Activated naive CD4-positive, alpha-beta T cell (primary cell): Measurements from ENCODE around the gene SNORC.

ENCODE experiments used
- DNase-seq, 4 experiments: peaks; one replicate each; lab custom pipeline; 2025; lab: John Stamatoyannopoulos, UW

SNORC gene

GRCh38 chr2:232869138-232870017 lies 686 bp upstream of the SNORC start:
- DNase-seq: no peak

DNA sequence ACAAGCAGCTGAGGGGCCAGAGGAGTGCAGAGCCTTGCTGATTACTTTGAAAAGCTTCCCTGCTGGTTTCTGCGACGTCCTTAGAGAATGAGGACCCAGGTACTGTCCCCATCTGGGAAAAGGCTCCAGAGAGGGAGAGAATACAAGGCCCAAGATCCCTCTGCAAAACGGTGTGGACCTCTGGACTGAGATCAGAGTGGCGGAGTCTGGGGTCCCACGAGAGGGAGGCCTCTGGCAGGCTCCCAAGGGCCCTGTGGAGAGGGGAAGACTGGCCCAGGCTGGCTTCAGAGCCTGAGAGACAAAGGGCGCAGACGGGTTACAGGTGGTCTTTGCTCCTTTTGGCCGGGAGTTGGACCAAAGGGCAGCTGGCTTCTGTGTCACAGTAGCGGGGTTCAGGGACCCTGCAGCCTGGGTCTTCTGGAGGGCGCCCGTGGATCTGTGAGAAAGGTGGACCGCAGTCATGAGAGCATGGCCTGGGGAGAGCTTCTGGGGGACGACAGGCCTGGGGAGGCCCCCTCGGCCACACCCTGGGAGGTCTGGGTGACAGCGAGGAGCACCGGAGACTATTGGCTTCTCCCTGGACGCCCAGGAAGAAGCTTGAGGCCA lies 805 bp downstream of the SNORC start:
- DNase-seq: no peak

DNA sequence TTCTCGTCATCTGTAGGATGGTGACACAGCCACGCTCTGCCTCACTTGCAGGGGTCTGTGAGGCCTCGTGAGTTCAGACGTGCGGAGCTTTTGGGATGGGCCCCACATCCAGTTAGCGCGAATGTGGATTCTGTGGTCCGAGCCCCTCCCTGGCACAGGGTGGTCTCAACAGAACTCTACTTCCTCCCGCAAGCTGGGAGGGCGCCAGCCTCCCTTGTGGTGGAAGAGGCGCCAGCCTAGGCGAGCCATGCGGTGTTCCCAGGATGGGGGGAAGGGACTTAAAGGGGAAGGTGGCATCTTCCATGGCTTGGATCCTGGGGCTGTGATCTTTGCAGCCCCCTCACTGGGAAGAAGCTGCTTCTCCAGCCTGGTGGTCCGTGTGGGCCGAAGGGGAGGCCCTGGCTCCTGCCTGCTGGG lies 1.4 kb downstream of the SNORC start:
- DNase-seq: no peak

DNA sequence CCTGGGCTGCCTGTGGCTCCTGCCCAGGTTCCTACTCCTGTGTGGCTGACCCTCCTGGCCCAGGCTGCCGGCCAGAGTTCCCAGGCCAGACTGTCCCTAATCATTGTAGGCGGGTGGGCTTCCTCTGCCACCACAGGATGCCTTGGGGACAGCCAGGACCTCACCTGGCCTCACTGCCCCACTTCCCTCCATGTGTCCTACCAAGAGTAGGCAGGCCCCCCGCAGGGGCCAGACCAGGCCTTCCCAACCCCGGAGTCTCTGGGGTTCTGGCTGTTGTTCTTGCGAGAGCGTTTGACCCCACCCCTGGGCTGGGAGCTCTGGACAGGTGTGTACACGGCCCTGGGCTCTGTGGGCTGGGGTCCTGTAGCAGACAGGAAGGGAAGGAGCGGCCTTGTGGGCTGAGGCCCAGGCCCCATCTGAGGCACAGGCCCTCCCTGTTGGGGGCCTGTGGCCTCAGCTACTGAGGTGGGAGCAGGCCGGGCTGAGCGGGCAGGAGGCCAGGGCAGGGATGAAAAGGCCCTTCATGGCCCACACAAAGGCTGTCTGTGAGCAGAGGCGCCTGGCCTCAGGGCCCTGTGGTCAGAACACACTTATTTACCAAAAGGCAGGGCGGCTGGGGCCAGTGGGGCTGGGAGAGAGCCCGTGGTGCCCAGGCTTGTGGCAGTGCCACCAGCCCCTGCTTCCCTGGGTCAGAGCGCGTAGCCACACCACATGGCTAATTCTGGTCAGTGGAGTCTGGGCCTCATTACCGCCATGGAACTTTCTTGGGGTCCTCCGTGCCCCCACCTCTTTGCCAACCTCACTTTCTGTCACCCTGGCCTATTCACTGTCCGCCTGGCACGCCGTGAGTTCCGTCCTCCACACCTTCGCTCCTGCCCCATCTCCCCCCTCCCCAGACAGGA lies 2.0 kb downstream of the SNORC start:
- DNase-seq: no peak

DNA sequence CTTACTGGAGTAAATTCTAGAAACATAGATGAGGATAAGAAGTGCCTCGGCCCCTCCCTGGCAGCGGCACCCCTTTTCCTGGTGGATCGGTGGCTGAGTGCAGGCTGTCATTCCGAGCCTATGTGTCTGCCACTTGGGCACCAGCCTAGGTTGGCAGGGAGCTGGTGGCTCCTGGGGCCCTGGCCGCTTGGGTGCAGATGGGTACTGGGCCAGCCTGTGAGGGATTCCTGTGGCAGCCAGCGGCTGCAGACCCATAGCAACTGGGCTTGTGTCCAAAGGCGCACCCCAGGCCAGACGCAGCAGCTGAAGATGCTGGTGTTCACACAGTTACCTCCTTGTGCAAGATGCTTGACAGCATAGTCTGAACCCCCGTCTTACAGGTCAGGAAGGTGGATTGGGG lies 2.8 kb downstream of the SNORC start:
- DNase-seq: no peak

DNA sequence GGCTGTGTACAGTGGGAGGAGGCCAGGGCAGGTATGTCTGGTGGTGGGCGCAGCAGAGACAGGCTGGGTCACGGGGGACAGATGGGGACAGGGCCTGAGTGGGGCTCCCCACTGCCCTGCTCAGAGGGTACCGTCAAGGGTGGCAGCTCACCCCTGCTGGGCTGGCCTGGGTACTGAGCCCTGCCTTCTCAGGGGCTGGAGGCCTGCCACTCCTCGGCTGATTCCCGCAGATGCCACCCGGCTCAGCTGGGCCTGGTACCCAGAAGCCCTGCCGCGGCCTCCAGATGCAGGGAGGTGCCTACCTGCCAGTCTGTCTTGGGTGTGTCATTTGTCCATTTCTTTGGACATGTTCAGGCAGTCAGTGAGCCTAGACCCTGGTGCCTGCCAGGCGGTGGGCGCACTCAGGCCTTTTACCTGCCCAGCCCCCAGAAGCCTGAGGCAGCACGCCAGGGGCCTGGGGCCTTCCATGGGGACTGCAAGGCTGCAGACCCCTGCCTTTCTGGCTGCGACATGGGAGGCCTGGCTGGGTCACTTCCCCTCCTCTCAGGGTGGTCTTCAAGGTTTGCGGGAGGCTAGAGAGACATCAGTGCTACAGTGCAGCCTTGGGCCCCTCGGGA lies 3.3 kb downstream of the SNORC start:
- no peak for DNase-seq

- DNase-seq: no peak
Observed at GRCh38 chr2:232873909-232874641, 4.0 kb downstream of the SNORC start.

DNA sequence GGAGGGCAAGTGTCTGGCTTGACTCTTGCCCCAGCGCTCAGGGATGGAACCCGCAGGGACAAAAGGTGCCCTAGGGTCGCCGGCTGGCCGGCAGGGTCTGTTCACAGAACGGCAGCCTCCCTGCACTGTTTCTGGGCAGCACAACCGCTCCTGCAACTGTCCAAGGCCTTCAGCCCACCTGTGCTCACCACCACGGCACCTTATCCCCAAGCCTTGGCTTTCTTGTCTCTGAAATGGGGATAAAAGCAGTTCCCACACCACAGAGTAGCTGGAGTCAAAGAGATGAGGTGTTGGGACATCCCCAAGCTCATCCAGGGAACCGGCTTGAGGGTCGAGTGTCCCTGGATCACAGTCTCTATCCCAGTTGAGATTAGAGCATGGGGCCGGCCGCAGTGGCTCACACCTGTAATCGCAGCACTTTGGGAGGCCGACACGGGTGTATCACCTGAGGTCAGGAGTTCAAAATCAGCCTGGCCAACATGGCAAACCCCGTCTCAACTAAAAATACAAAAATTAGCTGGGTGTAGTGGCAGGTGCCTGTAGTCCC lies 4.7 kb downstream of the SNORC start:
- no peak for DNase-seq

GRCh38 chr2:232875256-232876121 lies 5.4 kb downstream of the SNORC start:
- DNase-seq: no peak

DNA sequence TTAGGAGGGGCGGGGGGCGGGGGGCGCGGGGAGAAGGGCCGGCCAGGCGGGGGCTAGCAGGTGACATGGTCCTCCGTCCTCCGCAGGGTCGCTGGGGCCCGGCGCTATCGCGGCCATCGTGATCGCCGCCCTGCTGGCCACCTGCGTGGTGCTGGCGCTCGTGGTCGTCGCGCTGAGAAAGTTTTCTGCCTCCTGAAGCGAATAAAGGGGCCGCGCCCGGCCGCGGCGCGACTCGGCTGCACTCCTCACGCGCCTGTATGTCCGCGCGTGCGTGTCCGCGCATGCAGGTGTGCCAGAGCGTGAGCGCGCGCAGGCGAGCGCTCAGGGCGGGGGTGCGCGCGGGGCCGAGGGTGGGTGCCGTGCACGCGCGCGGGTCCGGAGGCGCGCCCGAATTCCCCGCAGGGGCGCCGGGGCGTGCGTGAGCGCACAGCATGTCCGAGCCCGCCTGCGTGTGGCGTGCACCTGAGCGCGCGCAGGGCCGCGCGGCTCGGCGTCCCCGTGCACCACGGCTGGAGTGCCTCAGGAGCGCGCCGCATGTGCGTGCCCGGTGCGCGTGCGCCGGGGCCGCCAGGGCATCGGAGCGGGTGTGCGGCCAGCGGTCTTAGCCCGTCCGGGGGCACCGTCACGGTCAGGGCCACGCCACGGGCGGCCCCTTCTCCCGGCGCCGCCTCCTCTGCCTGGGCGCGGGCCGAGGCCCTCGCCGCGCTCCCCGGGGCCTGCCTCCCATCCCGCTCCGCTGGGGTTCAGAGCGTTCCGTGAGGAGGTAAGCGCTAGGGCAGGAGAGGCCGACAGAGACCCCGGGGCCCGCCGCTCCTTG lies 6.3 kb downstream of the SNORC start:
- DNase-seq: no peak

GRCh38 chr2:232876978-232877441 lies 6.9 kb downstream of the SNORC start:
- DNase-seq: no peak

- DNase-seq: no peak
Observed at GRCh38 chr2:232877940-232878511, 8.0 kb downstream of the SNORC start.

DNA sequence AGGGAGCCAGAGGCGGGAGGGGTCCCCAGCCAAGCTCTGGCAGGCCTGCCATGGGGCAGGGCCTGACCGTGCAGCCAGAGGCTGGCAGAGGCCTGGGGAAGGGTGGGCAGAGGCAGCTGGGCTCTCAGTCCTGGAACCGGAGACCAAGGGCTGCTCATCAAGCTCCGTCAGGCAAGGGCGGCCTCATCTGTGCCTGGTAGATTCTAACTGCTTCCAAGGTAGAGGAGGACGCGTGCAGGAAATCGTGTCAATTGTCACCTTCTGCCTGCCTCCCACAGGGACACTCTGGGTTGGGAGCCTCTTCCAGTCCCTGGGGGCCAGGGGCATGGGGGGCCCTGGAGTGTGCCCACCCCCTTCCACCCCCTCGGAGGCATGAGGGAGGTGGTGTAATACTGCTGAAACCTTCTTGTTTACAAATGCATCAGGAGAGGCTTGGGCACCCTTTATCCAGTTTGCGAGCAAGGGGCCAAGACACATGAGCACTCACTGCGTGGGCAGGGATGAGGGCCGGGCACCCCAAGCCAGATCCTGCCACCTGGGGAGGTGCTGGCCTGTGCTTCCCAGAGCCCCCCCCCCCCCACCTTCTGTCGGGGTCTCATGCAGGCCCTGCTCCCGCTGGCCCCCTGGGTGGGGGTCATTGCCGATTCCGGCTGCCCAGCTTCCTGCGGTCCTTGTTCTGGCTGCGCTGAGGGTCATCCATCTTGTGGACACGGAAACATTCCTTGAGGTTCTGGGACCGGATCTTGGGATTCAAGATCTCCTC lies 9.0 kb downstream of the SNORC start:
- no peak for DNase-seq

DNA sequence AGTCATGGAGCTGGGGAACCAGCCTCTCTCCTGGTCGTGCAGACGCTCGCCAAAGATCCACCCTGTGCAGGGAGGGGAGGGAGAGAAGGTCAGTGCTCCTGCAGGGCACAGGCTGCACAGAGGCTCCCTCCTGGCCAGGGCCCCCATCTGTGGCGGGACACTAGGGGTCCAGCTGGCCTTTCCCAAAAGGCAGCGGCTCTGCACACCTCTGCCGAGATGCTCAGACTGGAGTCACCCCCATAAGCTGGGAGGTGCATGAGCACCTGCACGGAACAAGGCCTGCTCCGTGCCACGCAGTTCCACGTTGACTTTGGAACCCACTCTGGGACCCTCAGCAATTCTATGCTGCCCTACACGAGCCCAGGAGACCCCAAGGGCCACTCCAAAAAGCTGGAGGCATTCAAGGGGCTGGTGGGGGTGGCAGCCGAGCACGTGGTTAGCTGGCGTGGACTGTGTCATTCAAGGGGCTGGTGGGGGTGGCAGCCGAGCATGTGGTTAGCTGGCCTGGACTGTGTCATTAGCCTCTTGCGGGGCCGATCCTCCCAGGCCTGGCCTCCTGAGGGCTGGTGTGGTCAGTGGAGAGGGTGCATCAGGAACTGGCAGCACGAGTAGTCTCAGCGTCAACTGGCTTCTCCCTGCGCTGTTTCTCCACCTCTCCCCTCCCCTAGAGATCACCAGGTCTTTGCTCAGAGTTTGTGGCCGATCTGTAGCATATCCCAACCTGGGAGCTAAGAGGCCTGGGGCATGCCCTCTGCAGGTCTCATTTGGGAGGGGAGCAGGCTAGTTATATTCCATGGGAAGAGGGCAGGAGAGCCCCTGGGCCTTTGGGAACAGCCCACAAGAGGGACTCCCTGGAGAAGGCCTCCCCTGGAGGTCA lies 9.8 kb downstream of the SNORC start:
- DNase-seq: no peak

GRCh38 chr2:232880764-232881351 lies 10.8 kb downstream of the SNORC start:
- no peak for DNase-seq

- no peak for DNase-seq
Observed at GRCh38 chr2:232882085-232882484, 12.0 kb downstream of the SNORC start.
